GM12875 (cell line): ENCODE measurements around the gene C1QL1.

Source experiments
- H3K4me3 ChIP-seq: one replicate; pipeline ENCODE4 v1.5.1; 2011; ENCODE audit warnings: low read depth, low read length, control low read depth
- CTCF ChIP-seq: IDR thresholded peaks from 2 replicates; pipeline ENCODE4 v1.5.1; 2011; ENCODE audit warnings: low read depth, mild to moderate bottlenecking, control low read depth, inconsistent platforms, low read length, moderate library complexity, borderline replicate concordance; ENCODE audit not compliant: insufficient read depth

C1QL1 gene

GRCh38 chr17:44988044-44988942 lies 20.2 kb upstream of the C1QL1 start:
- no peak for TF ChIP-seq CTCF
- no peak overlapping the region for H3K4me3 ChIP-seq

GRCh38 chr17:44983563-44983962 lies 15.5 kb upstream of the C1QL1 start:
- TF ChIP-seq CTCF: no peak
- H3K4me3 ChIP-seq: no peak overlapping the region

- H3K4me3 ChIP-seq: no peak overlapping the region
- no peak for TF ChIP-seq CTCF
Observed at GRCh38 chr17:44982113-44982702, 14.1 kb upstream of the C1QL1 start.

- no peak for TF ChIP-seq CTCF
- no peak overlapping the region for H3K4me3 ChIP-seq
Observed at GRCh38 chr17:44981221-44981968, 13.3 kb upstream of the C1QL1 start.

GRCh38 chr17:44979426-44979995 lies 11.4 kb upstream of the C1QL1 start:
- TF ChIP-seq CTCF: no peak
- H3K4me3 ChIP-seq: no peak overlapping the region

GRCh38 chr17:44978807-44979206 lies 10.7 kb upstream of the C1QL1 start:
- TF ChIP-seq CTCF: no peak
- no peak overlapping the region for H3K4me3 ChIP-seq
